ENCODE measurements around the gene FANCI. TPM values are rescaled to one million over a fixed set of nuclear protein-coding genes. Genes with fewer than 3 reads are reported as not detected.

FANCI gene
- total RNA-seq, 1 donor from 2014 or later, result 133 TPM

DNA sequence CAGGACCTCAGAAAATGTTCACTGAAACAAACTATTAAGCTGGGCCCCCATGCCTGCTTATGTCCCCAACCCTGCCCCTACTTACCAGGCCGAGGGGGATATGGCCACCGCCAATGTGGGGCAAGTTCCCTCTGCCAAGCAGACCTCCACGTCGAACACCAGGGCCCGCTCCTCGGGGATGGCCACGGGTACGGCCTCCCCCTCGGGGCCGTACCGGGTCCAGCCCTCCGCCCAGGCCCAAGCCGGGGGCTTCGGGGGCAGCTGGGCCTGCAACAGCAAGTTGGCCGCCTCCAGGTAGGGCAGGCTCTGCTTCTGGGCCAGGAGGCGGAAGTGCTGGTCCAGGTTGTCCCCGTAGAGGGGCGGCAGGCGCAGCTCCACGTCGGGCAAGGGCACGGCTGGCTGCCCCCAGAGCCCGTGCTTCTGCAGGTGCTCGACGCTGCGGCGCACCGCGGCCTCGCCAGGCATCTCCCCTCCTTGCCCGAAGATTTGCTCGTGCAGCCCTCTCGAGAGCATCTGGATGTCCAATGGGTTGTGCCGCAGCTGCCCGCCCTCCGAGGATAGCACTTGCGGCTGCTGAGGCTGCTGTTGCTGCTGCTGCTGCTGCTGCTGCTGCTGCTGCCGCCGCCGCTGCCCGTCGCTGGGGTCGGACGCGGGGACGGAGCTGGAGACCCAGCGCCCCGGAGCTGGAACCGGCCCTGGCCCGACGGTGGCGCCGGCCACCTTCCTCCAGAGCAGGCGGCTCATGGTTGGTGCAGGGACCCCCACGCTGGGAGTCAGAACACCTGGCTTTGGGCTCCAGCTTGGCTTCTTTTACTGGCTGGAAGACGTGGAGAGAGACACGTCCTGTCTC lies 89.5 kb downstream of the FANCI start:
- Histone ChIP-seq H4K20me1 (ENCODE audit: low read depth) (peaks cover 36% of the 10 kb centered on the region), H3F3A (ENCODE audit: low read depth) (peaks cover 9% of the 10 kb centered on the region), H3K27me3 (peaks cover 33% of the 10 kb centered on the region), H3K4me2 (peak overlapping the region; percentile 90), H3K27ac (no peak overlapping the region), H3K4me1 (peaks cover 10% of the 10 kb centered on the region), H3K9ac (no peak overlapping the region), H3K36me3 (no peaks in the 10 kb centered on the region), H3K4me3 (peak overlapping the region; percentile 90), H2AFZ (replicated peaks) (no peak overlapping the region), H3K79me2 (ENCODE audit: low read depth) (peaks cover 25% of the 10 kb centered on the region), H3K9me3 (ENCODE audit: low read depth) (no peaks in the 10 kb centered on the region)
- Mint-ChIP-seq H3K4me1 (peaks cover 21% of the 10 kb centered on the region), H3K9me3 (peaks cover 4% of the 10 kb centered on the region), H3K36me3 (peaks cover 19% of the 10 kb centered on the region), H3K27me3 (ENCODE audit: insufficient read depth, low read depth) (peaks cover 28% of the 10 kb centered on the region), H3K4me3 (peak overlapping the region; percentile 85), H3K27ac (no peak overlapping the region)
- no peak for TF ChIP-seq EZH2phosphoT487 (IDR thresholded peaks at IDR 0.05)
- TF ChIP-seq, protein P1, sequence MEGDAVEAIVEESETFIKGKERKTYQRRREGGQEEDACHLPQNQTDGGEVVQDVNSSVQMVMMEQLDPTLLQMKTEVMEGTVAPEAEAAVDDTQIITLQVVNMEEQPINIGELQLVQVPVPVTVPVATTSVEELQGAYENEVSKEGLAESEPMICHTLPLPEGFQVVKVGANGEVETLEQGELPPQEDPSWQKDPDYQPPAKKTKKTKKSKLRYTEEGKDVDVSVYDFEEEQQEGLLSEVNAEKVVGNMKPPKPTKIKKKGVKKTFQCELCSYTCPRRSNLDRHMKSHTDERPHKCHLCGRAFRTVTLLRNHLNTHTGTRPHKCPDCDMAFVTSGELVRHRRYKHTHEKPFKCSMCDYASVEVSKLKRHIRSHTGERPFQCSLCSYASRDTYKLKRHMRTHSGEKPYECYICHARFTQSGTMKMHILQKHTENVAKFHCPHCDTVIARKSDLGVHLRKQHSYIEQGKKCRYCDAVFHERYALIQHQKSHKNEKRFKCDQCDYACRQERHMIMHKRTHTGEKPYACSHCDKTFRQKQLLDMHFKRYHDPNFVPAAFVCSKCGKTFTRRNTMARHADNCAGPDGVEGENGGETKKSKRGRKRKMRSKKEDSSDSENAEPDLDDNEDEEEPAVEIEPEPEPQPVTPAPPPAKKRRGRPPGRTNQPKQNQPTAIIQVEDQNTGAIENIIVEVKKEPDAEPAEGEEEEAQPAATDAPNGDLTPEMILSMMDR (IDR thresholded peaks at IDR 0.05), result no peak
- no peak for TF ChIP-seq EZH2 (IDR thresholded peaks at IDR 0.05)
- DNase-seq (ENCODE audit: low spot score), result no peak

DNA sequence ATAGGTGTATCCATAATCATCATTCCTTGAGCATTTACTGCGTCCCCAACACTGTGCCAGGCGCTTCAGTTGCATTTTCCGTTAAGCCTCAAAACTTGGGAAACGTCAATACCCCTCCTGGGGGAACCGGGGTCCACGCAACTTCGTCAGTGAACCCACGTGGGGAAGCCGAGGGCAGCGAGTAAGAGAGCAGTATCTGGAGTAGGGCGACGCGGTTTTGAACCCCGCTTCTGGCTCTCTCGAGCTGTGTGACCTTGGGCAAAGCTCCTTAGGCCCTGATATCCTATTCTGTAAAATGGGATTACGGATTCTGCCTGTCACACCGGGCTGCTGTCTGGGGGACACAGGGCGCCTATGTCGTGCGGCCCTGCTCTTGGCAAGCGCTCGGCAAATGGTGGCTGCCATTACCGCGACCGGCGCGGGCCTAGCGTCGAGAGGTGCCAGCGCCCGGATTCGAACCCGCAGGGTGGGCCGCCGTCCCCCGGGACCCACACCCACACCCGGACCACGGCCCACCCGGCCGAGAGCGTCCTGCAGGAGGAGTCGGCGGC lies 90.3 kb downstream of the FANCI start:
- peaks cover 19% of the 10 kb centered on the region for H3K36me3 Mint-ChIP-seq
- H3K27ac Mint-ChIP-seq, result no peak overlapping the region
- H3K27me3 Mint-ChIP-seq (ENCODE audit: insufficient read depth, low read depth), result peaks cover 28% of the 10 kb centered on the region
- H3K4me3 Mint-ChIP-seq, result peak overlapping the region; percentile 85
- H3K27ac ChIP-seq, result no peak overlapping the region
- no peaks in the 10 kb centered on the region for H3K36me3 ChIP-seq
- TF ChIP-seq EZH2phosphoT487 (IDR thresholded peaks at IDR 0.05), result no peak
- TF ChIP-seq, protein P1 (IDR thresholded peaks at IDR 0.05), result no peak
- TF ChIP-seq EZH2 (IDR thresholded peaks at IDR 0.05), result no peak
- no peaks in the 10 kb centered on the region for H3K9me3 ChIP-seq (ENCODE audit: low read depth)
- peak overlapping the region; percentile 82 for H3K9ac ChIP-seq
- no peak overlapping the region for H2AFZ ChIP-seq (replicated peaks)
- H4K20me1 ChIP-seq (ENCODE audit: low read depth), result peaks cover 36% of the 10 kb centered on the region
- peaks cover 4% of the 10 kb centered on the region for H3K9me3 Mint-ChIP-seq
- H3K4me2 ChIP-seq, result peak overlapping the region; percentile 90
- no peak for DNase-seq (ENCODE audit: low spot score)
- H3K4me3 ChIP-seq, result peak overlapping the region; percentile 90
- peaks cover 9% of the 10 kb centered on the region for H3F3A ChIP-seq (ENCODE audit: low read depth)
- H3K27me3 ChIP-seq, result peaks cover 41% of the 10 kb centered on the region
- H3K4me1 Mint-ChIP-seq, result peaks cover 21% of the 10 kb centered on the region
- H3K79me2 ChIP-seq (ENCODE audit: low read depth), result peaks cover 25% of the 10 kb centered on the region
- peaks cover 10% of the 10 kb centered on the region for H3K4me1 ChIP-seq

DNA sequence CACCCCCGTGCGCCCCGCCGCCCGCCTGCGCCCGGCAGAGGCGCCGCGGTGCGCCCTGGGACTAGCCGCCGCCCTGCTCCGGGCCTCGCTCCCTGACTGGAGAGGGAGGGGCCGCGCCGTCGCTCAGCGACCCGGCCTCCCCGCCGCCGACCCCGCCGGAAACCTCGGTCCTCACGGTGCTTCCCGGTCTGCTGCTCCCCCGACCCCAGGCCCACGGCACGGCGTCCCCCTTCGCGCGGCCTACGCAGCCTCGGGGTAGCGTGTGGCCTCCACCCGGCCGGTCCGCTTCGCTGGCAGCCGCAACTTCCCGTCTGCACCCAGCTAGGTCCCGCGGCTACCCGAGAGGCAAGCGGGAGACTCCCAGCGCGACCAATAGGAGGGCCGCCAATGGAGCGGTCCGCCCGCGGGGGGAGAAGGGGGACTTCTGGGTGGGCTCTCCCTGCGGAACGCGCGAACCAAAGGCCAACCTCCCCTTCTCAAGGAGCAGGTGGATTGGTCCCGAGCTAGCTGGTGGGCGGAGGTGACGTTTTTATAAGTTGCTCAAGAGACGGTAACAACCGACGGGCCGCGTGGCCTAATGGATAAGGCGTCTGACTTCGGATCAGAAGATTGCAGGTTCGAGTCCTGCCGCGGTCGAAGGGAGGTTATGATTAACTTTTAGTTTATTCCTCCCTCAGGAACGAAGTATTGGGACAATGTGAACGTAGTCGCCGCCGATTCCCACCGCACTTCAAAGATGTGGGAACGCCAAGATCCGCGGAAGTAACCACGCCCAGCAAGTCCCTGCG lies 90.9 kb downstream of the FANCI start, which contains the start of gene POLG:
TSS of gene POLG (minus strand) at position 315 of the 788 bp plus-strand sequence. CDS start 1,070 bp downstream, outside the sequence.
- peaks cover 28% of the 10 kb centered on the region for H3K27me3 Mint-ChIP-seq (ENCODE audit: insufficient read depth, low read depth)
- peaks cover 25% of the 10 kb centered on the region for H3K79me2 ChIP-seq (ENCODE audit: low read depth)
- peak within 1 kb of the TSS; percentile 82 for H3K9ac ChIP-seq
- peaks cover 13% of the 10 kb centered on the region for H3K36me3 Mint-ChIP-seq
- no peaks in the 10 kb centered on the region for H3K36me3 ChIP-seq
- peaks cover 10% of the 10 kb centered on the region for H3K4me1 ChIP-seq
- H3K4me1 Mint-ChIP-seq, result peaks cover 21% of the 10 kb centered on the region
- H3K27me3 ChIP-seq, result peaks cover 47% of the 10 kb centered on the region
- H3K4me3 ChIP-seq, result peak within 1 kb of the TSS; percentile 90
- H3K4me3 Mint-ChIP-seq, result peak within 1 kb of the TSS; percentile 97
- peak within 1 kb of the TSS; percentile 90 for H3K4me2 ChIP-seq
- H3K9me3 Mint-ChIP-seq, result peaks cover 4% of the 10 kb centered on the region
- H4K20me1 ChIP-seq (ENCODE audit: low read depth), result peaks cover 36% of the 10 kb centered on the region
- H3K9me3 ChIP-seq (ENCODE audit: low read depth), result no peaks in the 10 kb centered on the region
- TF ChIP-seq EZH2phosphoT487 (IDR thresholded peaks at IDR 0.05) (peak; percentile 5), EZH2 (IDR thresholded peaks at IDR 0.05) (no peak)
- TF ChIP-seq, protein P1 (IDR thresholded peaks at IDR 0.05), result no peak
- peak within 1 kb of the TSS; percentile 99 for H3K27ac Mint-ChIP-seq
- peak within 1 kb of the TSS; percentile 1 for H2AFZ ChIP-seq (replicated peaks)
- peak; percentile 99 for DNase-seq (ENCODE audit: low spot score)
- peak within 1 kb of the TSS; percentile 74 for H3K27ac ChIP-seq
- H3F3A ChIP-seq (ENCODE audit: low read depth), result peaks cover 9% of the 10 kb centered on the region

Measured in neural progenitor cell (in vitro differentiated cells).